Endothelial cell of umbilical vein (primary cell): ENCODE results near the gene DOCK4. TPM values are rescaled to one million over a fixed set of nuclear protein-coding genes. Genes with fewer than 3 reads are reported as not detected.

Source experiments
- BruUV-seq: library from RNA; stranded (reverse); fragments of 400-500 nt; replicated peaks from 2 replicates; lab custom pipeline; 2021; lab: Mats Ljungman, UMichigan
- CTCF ChIA-PET: fragments of 300-600, 350-600 bp; sonication (Branson Sonifier 250); formaldehyde crosslinking; loops from one replicate; lab custom pipeline; 2021; ENCODE audit warnings: antibody characterized with exemption, inconsistent platforms; lab: Charles Lee
- POLR2A ChIA-PET: fragments of 300-600, 350-600 bp; sonication (Branson Sonifier 250); formaldehyde crosslinking; loops from one replicate; lab custom pipeline; 2021; ENCODE audit warnings: antibody characterized with exemption, inconsistent platforms; lab: Charles Lee
- DNase-seq: peaks from one replicate; pipeline ENCODE4 v3.0.0-alpha.2; 2011; ENCODE audit warnings: low read depth, low spot score
- FAIRE-seq: peaks from 2 replicates; lab custom pipeline; 2011; peaks lifted over from hg19 to GRCh38; lab: Jason Lieb, UNC
- H2AFZ ChIP-seq: 2 replicates; pipeline ENCODE4 v1.6.0; 2012; ENCODE audit warnings: low read depth, low read length, control low read depth, inconsistent platforms
- H3K27ac ChIP-seq: 2 replicates; pipeline ENCODE4 v1.5.1; 2011; ENCODE audit warnings: low read depth, mild to moderate bottlenecking, control low read depth, low read length, moderate library complexity; ENCODE audit not compliant: insufficient read depth
- H3K27me3 ChIP-seq, 2 experiments: 2 replicates each; pipeline versions ENCODE4 v1.6.0 to v1.6.1; 2011; ENCODE audit warnings: low read length in 2 of 2, mixed read lengths in 1 of 2; ENCODE audit not compliant: control insufficient read depth in 2 of 2, insufficient read depth in 2 of 2
- H3K36me3 ChIP-seq, 2 experiments: 2 replicates in 1 of 2; 3 replicates in 1 of 2; pipeline ENCODE4 v1.5.1; 2011; ENCODE audit warnings: low read length in 2 of 2, mild to moderate bottlenecking in 1 of 2, moderate library complexity in 1 of 2; ENCODE audit not compliant: control insufficient read depth in 2 of 2, insufficient read depth in 2 of 2; ENCODE audit errors: extremely low read depth in 1 of 2
- H3K4me1 ChIP-seq: 3 replicates; pipeline ENCODE4 v1.5.1; 2011; ENCODE audit warnings: mild to moderate bottlenecking, low read length; ENCODE audit not compliant: control insufficient read depth, insufficient read depth; ENCODE audit errors: extremely low read depth
- H3K4me2 ChIP-seq: 2 replicates; pipeline ENCODE4 v1.6.1; 2011; ENCODE audit warnings: low read length, control low read depth, mixed read lengths; ENCODE audit not compliant: insufficient read depth
- H3K4me3 ChIP-seq, 3 experiments: fragments of 200-600 bp in 1 of 3; sonication (generic), shearing (Covaris generic) in 1 of 3; replicated peaks in 1 of 3; 2 replicates each; pipeline ENCODE4 v1.5.1; 2011 to 2016; ENCODE audit warnings: control low read depth in 3 of 3, low read length in 3 of 3, mild to moderate bottlenecking in 2 of 3, inconsistent platforms in 1 of 3, low read depth in 1 of 3, moderate library complexity in 1 of 3; ENCODE audit not compliant: insufficient read depth in 1 of 3
- H3K79me2 ChIP-seq: 2 replicates; pipeline ENCODE4 v1.6.0; 2012; ENCODE audit warnings: low read length, inconsistent platforms; ENCODE audit not compliant: control insufficient read depth, insufficient read depth
- H3K9ac ChIP-seq: replicated peaks from 2 replicates; pipeline ENCODE3; 2011; ENCODE audit warnings: low read length, control low read depth; ENCODE audit not compliant: insufficient read depth; ENCODE audit errors: extremely low read depth
- H3K9me1 ChIP-seq: replicated peaks from 3 replicates; pipeline ENCODE4 v1.6.0; 2011; ENCODE audit warnings: mild to moderate bottlenecking, low read length; ENCODE audit not compliant: control insufficient read depth, insufficient read depth; ENCODE audit errors: extremely low read depth
- H3K9me3 ChIP-seq: replicated peaks from 2 replicates; pipeline ENCODE4 v1.5.1; 2012; ENCODE audit warnings: low read length, inconsistent platforms; ENCODE audit not compliant: control insufficient read depth, insufficient read depth
- H4K20me1 ChIP-seq: replicated peaks from 2 replicates; pipeline ENCODE3; 2011; ENCODE audit warnings: mild to moderate bottlenecking, low read length; ENCODE audit not compliant: control insufficient read depth, insufficient read depth; ENCODE audit errors: extremely low read depth
- EZH2 ChIP-seq: IDR thresholded peaks from 2 replicates; pipeline ENCODE4 v1.6.1; 2012; ENCODE audit warnings: borderline replicate concordance, low read depth, mild to moderate bottlenecking, moderate library complexity, low read length, inconsistent platforms; ENCODE audit not compliant: severe bottlenecking
- FOS ChIP-seq: IDR thresholded peaks from 2 replicates; pipeline ENCODE4 v1.6.1; 2011; ENCODE audit warnings: mild to moderate bottlenecking, low read length, moderate library complexity, borderline replicate concordance; ENCODE audit not compliant: insufficient read depth
- GATA2 ChIP-seq: IDR thresholded peaks from 2 replicates; pipeline ENCODE4 v1.7.0; 2011; ENCODE audit warnings: low read depth, mild to moderate bottlenecking, moderate library complexity, mixed read lengths, low read length; ENCODE audit not compliant: insufficient read length, insufficient read depth
- JUN ChIP-seq: IDR thresholded peaks from 2 replicates; pipeline ENCODE4 v1.6.1; 2011; ENCODE audit warnings: borderline replicate concordance, low read depth; ENCODE audit not compliant: insufficient read length, insufficient read depth
- MYC ChIP-seq: IDR thresholded peaks from one replicate; pipeline ENCODE4 v1.6.1; 2011; ENCODE audit warnings: mild to moderate bottlenecking, low read depth, low read length
- POLR2A ChIP-seq: IDR thresholded peaks from 2 replicates; pipeline ENCODE4 v1.6.1; 2012; ENCODE audit warnings: low read depth, mild to moderate bottlenecking, control low read depth, low read length
- POLR2AphosphoS5 ChIP-seq: IDR thresholded peaks from 2 replicates; pipeline ENCODE4 v1.6.1; 2012; ENCODE audit warnings: low read depth, mild to moderate bottlenecking, control low read depth, low read length, moderate library complexity; ENCODE audit not compliant: insufficient read depth
- dilution Hi-C: fragments of 300-500 bp; cut with MboI; formaldehyde crosslinking; loops from one replicate; pipeline ENCODE4 v1.15.0; 2019; ENCODE audit warnings: low sequenced_read_pairs; ENCODE audit not compliant: extremely low pct_ligation_motif_present
- intact Hi-C: fragments of 100-400 bp; cut with micrococcal nuclease; formaldehyde crosslinking; loops from one replicate; pipeline ENCODE4 v1.10.0; 2022
- polyA plus RNA-seq, 4 experiments: library from polyadenylated mRNA; depleted of rRNA in 3 of 4; stranded (reverse) in 3 of 4; unstranded in 1 of 4; fragments of >200 nt; gene quantifications; 2 replicates each; pipeline versions ENCODE4 v1.2.1 to v1.2.3, GENCODE V29; 2011 to 2012; ENCODE audit warnings: missing spikeins in 1 of 4
- total RNA-seq: library from RNA; stranded (reverse); gene quantifications from 2 replicates; pipeline ENCODE4 v1.2.3, GENCODE V29; 2021
- TF ChIP-seq, protein P1 (sequence below): IDR thresholded peaks from 2 replicates; pipeline ENCODE4 v1.6.1; 2011; ENCODE audit not compliant: insufficient read depth, insufficient read length
- TF ChIP-seq, protein P2 (sequence below), 2 donors: IDR thresholded peaks; 1 replicate in 1 of 2; 2 replicates in 1 of 2; pipeline ENCODE4 v1.5.1; 2011; ENCODE audit warnings: low read length in 2 of 2, mild to moderate bottlenecking in 2 of 2, moderate library complexity in 2 of 2, control low read depth in 1 of 2, inconsistent platforms in 1 of 2, low read depth in 1 of 2; ENCODE audit not compliant: insufficient read depth in 1 of 2; ENCODE audit errors: extremely low read depth in 1 of 2

DOCK4 gene
- total and polyA plus RNA-seq, 2 donors (not counting 3 experiments of a cell fraction or from before 2014, with no cell fraction given): 47.4 to 164 TPM

DNA sequence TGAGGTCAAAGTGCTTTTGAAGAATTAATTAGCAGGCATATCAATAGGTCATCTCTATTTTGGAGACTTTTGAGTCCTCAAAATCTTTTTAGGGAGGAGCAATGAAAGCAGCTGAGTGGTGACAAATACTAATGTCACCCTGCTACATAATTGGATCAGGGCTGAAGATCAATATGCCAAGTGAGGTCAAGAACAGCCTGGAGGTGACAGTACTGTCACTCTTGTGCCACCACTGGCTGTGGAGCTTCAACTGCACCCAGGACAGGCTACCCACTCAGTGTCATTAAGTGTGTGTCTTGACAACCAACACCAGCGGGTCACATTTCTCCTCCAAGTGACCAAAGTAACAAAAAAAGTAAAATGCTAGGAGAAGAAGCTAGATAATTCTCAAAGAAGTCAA, 167.8 kb downstream of the DOCK4 start:
- dilution Hi-C loops (no loop called here), intact Hi-C loops (no loop called here)
- POLR2A ChIA-PET: no interaction called here
- no peak overlapping the region for H3K4me3 ChIP-seq
- BruUV-seq: no TSS peak
- no peak overlapping the region for H3K9ac ChIP-seq
- no peak overlapping the region for H2AFZ ChIP-seq
- no peaks in the 10 kb centered on the region for H4K20me1 ChIP-seq
- H3K36me3 ChIP-seq: peaks cover 0 to 2% of the 10 kb centered on the region in 2 experiments
- no peaks in the 10 kb centered on the region for H3K9me1 ChIP-seq
- H3K4me1 ChIP-seq: peaks cover 18% of the 10 kb centered on the region
- DNase-seq (no peak), FAIRE-seq (no peak)
- CTCF ChIA-PET: no interaction called here
- no peaks in the 10 kb centered on the region for H3K9me3 ChIP-seq
- peaks cover 90% of the 10 kb centered on the region for H3K79me2 ChIP-seq
- no peak overlapping the region for H3K4me2 ChIP-seq
- TF ChIP-seq MYC: no peak
- TF ChIP-seq, protein P1, sequence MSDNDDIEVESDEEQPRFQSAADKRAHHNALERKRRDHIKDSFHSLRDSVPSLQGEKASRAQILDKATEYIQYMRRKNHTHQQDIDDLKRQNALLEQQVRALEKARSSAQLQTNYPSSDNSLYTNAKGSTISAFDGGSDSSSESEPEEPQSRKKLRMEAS: no peak
- no peak for TF ChIP-seq POLR2AphosphoS5
- TF ChIP-seq GATA2: no peak
- TF ChIP-seq JUN: no peak
- TF ChIP-seq, protein P2, sequence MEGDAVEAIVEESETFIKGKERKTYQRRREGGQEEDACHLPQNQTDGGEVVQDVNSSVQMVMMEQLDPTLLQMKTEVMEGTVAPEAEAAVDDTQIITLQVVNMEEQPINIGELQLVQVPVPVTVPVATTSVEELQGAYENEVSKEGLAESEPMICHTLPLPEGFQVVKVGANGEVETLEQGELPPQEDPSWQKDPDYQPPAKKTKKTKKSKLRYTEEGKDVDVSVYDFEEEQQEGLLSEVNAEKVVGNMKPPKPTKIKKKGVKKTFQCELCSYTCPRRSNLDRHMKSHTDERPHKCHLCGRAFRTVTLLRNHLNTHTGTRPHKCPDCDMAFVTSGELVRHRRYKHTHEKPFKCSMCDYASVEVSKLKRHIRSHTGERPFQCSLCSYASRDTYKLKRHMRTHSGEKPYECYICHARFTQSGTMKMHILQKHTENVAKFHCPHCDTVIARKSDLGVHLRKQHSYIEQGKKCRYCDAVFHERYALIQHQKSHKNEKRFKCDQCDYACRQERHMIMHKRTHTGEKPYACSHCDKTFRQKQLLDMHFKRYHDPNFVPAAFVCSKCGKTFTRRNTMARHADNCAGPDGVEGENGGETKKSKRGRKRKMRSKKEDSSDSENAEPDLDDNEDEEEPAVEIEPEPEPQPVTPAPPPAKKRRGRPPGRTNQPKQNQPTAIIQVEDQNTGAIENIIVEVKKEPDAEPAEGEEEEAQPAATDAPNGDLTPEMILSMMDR (IDR thresholded peaks at IDR 0.05; ENCODE audit: extremely low read depth in 1 of 2, insufficient read depth in 1 of 2, low read depth in 1 of 2, low read length in 2 of 2): no peak
- no peak for TF ChIP-seq EZH2
- TF ChIP-seq POLR2A: no peak
- TF ChIP-seq FOS: no peak
- H3K27me3 ChIP-seq: no peaks in the 10 kb centered on the region
- H3K27ac ChIP-seq: no peak overlapping the region
